Neural progenitor cell (in vitro differentiated cells): ENCODE measurements around the gene SPOCK1.

Source experiments
- EZH2phosphoT487 ChIP-seq: fragments of 200-600 bp; sonication (generic); IDR thresholded peaks from 2 replicates; pipeline ENCODE4 v1.6.1; 2017; ENCODE audit warnings: antibody characterized with exemption
- TF ChIP-seq, protein P1 (sequence below): fragments of 200-600 bp; sonication (generic); IDR thresholded peaks from 2 replicates; pipeline ENCODE4 v1.5.1; 2017; ENCODE audit warnings: antibody characterized with exemption, mild to moderate bottlenecking

DNA sequence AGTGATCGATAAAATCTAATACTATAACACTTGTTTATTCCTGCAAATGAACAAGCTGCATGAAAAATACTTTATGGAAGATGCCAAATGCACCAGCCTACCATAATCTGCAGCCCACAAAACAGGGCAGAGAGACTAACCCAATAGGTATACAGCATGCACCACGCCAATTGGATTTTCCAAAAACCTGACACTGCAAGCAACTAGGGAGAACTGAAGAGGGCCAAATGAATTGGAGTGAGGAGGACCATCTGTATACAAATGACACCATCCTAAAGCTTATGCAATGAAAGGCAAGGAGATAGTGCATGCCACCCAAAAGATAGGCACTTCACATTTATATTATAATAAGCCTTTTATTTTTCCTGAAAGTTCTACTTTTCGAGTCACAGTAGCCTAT, 100.4 kb downstream of the SPOCK1 start:
- TF ChIP-seq EZH2phosphoT487: no peak
- TF ChIP-seq, protein P1, sequence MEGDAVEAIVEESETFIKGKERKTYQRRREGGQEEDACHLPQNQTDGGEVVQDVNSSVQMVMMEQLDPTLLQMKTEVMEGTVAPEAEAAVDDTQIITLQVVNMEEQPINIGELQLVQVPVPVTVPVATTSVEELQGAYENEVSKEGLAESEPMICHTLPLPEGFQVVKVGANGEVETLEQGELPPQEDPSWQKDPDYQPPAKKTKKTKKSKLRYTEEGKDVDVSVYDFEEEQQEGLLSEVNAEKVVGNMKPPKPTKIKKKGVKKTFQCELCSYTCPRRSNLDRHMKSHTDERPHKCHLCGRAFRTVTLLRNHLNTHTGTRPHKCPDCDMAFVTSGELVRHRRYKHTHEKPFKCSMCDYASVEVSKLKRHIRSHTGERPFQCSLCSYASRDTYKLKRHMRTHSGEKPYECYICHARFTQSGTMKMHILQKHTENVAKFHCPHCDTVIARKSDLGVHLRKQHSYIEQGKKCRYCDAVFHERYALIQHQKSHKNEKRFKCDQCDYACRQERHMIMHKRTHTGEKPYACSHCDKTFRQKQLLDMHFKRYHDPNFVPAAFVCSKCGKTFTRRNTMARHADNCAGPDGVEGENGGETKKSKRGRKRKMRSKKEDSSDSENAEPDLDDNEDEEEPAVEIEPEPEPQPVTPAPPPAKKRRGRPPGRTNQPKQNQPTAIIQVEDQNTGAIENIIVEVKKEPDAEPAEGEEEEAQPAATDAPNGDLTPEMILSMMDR: no peak
